Neural cell (in vitro differentiated cells): ENCODE measurements around the gene PEX11B. TPM values are rescaled to one million over a fixed set of nuclear protein-coding genes. Genes with fewer than 3 reads are reported as not detected.

Experiments
- H2AFZ ChIP-seq: fragments of 200-600, 300-800 bp; sonication (generic), shearing (Covaris generic); 2 replicates; pipeline ENCODE4 v1.6.0; 2014; ENCODE audit warnings: low read depth, mild to moderate bottlenecking, antibody characterized with exemption, low read length, moderate library complexity
- H3F3A ChIP-seq: fragments of 200-600 bp; shearing (Covaris generic); 2 replicates; pipeline ENCODE4 v1.6.1; 2016; ENCODE audit warnings: mild to moderate bottlenecking, moderate library complexity, mixed read lengths, antibody characterized with exemption, low read length; ENCODE audit not compliant: insufficient read depth, poor library complexity, severe bottlenecking
- H3K27ac ChIP-seq: fragments of 200-600, 300-800 bp; sonication (generic), shearing (Covaris generic); 2 replicates; pipeline ENCODE4 v1.5.1; 2014; ENCODE audit warnings: mild to moderate bottlenecking, low read length, moderate library complexity
- H3K27me3 ChIP-seq: fragments of 300-800, 200-600 bp; sonication (generic), shearing (Covaris generic); 2 replicates; pipeline ENCODE4 v1.6.0; 2014; ENCODE audit warnings: mild to moderate bottlenecking, low read depth, low read length, moderate library complexity; ENCODE audit not compliant: insufficient read depth
- H3K36me3 ChIP-seq: fragments of 300-800, 200-600 bp; sonication (generic), shearing (Covaris generic); 2 replicates; pipeline ENCODE4 v1.5.1; 2014; ENCODE audit warnings: mild to moderate bottlenecking, antibody characterized with exemption, low read length, moderate library complexity; ENCODE audit not compliant: insufficient read depth
- H3K4me2 ChIP-seq: fragments of 300-800, 200-600 bp; sonication (generic), shearing (Covaris generic); 2 replicates; pipeline ENCODE4 v1.6.0; 2014; ENCODE audit warnings: mild to moderate bottlenecking, low read length
- H3K4me3 ChIP-seq: fragments of 300-800, 200-600 bp; sonication (generic), shearing (Covaris generic); 2 replicates; pipeline ENCODE4 v1.5.1; 2014; ENCODE audit warnings: mild to moderate bottlenecking, low read length, moderate library complexity
- H3K79me2 ChIP-seq: fragments of 200-600 bp; shearing (Covaris generic); replicated peaks from 2 replicates; pipeline ENCODE4 v1.6.0; 2014; ENCODE audit warnings: mild to moderate bottlenecking, low read length, moderate library complexity; ENCODE audit not compliant: insufficient read depth
- H3K9ac ChIP-seq: fragments of 300-800, 200-600 bp; sonication (generic), shearing (Covaris generic); 2 replicates; pipeline ENCODE4 v1.6.1; 2016; ENCODE audit warnings: mild to moderate bottlenecking, low read length, mixed read lengths
- H3K9me2 ChIP-seq: fragments of 200-600 bp; shearing (Covaris generic); 2 replicates; pipeline ENCODE4 v1.6.1; 2016; ENCODE audit warnings: mild to moderate bottlenecking, low read length, mixed read lengths; ENCODE audit not compliant: insufficient read depth
- H3K9me3 ChIP-seq: fragments of 200-600, 300-800 bp; sonication (generic), shearing (Covaris generic); 2 replicates; pipeline ENCODE4 v1.6.1; 2016; ENCODE audit warnings: mild to moderate bottlenecking, mixed run types, low read length, moderate library complexity, mixed read lengths
- H4K20me1 ChIP-seq: fragments of 200-600 bp; shearing (Covaris generic); 2 replicates; pipeline ENCODE4 v1.6.1; 2016; ENCODE audit warnings: mild to moderate bottlenecking, mixed run types; ENCODE audit not compliant: insufficient read depth
- EP300 ChIP-seq: fragments of 450-650 bp; conservative IDR thresholded peaks from 2 replicates; pipeline ENCODE4 v1.6.1; 2014; ENCODE audit warnings: antibody characterized with exemption, mild to moderate bottlenecking, moderate library complexity; ENCODE audit not compliant: poor library complexity, severe bottlenecking
- EZH2 ChIP-seq: fragments of 200-600, 300-800 bp; shearing (Covaris generic), sonication (generic); IDR thresholded peaks from 2 replicates; pipeline ENCODE4 v1.6.1; 2014; ENCODE audit warnings: antibody characterized with exemption, low read length, borderline replicate concordance, mild to moderate bottlenecking; ENCODE audit not compliant: insufficient read depth, poor library complexity, severe bottlenecking
- MXI1 ChIP-seq: fragments of 450-650 bp; conservative IDR thresholded peaks from 2 replicates; pipeline ENCODE4 v1.6.1; 2014; ENCODE audit warnings: antibody characterized with exemption, mild to moderate bottlenecking; ENCODE audit not compliant: poor library complexity, severe bottlenecking
- POLR2AphosphoS5 ChIP-seq: IDR thresholded peaks from 2 replicates; pipeline ENCODE4 v1.6.1; 2012
- RAD21 ChIP-seq: fragments of 450-650 bp; conservative IDR thresholded peaks from 2 replicates; pipeline ENCODE4 v1.6.1; 2014; ENCODE audit warnings: antibody characterized with exemption, mild to moderate bottlenecking, moderate library complexity
- SMC3 ChIP-seq: fragments of 450-650 bp; conservative IDR thresholded peaks from 2 replicates; pipeline ENCODE4 v1.6.1; 2014; ENCODE audit warnings: antibody characterized with exemption, mild to moderate bottlenecking, moderate library complexity; ENCODE audit not compliant: poor library complexity
- TAF1 ChIP-seq: IDR thresholded peaks from 2 replicates; pipeline ENCODE4 v1.6.1; 2012; ENCODE audit warnings: low read depth
- polyA plus RNA-seq: library from polyadenylated mRNA; depleted of rRNA; stranded (reverse); fragments of >200 nt; gene quantifications from 2 replicates; pipeline ENCODE4 v1.2.3, GENCODE V29; 2014
- TF ChIP-seq, protein P1 (sequence below): IDR thresholded peaks from 2 replicates; pipeline ENCODE4 v1.6.1; 2012; ENCODE audit warnings: borderline replicate concordance
- TF ChIP-seq, protein P2 (sequence below): fragments of 450-650 bp; IDR thresholded peaks from 2 replicates; pipeline ENCODE4 v1.5.1; 2014; ENCODE audit warnings: antibody characterized with exemption, mild to moderate bottlenecking, moderate library complexity; ENCODE audit not compliant: poor library complexity, severe bottlenecking

PEX11B gene
- polyA plus RNA-seq, 1 donor from 2014 or later: 52.4 TPM

DNA sequence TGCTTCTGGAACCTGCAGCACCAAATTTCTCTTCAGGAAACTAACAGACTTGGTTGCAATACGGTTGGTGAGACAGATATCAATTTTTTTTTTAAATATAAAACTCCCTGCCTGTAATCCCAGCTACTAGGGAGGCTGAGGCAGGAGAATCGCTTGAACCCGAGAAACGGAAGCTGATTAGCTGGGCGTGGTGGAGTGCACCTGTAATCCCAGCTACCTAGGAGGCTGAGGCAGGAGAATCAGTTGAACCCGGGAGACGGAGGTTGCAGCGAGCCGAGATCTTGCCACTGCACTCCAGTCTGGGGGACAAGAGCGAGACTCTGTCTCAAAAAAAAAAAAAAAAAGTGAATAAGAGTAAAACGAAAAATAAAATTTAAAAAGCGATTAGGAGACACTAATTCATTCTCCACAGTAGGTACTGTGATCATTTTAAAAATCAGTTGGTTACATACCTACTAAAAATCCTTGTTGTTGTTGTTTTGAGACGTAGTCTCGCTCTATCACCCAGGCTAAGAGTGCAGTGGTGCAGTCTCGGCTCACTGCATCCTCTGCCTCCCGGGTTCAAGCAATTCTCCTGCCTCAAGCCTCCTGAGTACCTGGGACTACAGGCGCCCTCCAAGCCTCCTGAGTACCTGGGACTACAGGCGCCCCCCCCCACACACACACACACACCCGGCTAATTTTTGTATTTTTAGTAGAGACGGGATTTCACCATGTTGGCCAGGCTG, 9.6 kb upstream of the PEX11B start:
- Histone ChIP-seq H3K27ac (peak overlapping the region; percentile 97), H3K9me3 (no peaks in the 10 kb centered on the region), H3K79me2 (peaks cover 11% of the 10 kb centered on the region), H3K4me2 (peak overlapping the region; percentile 51), H3K4me3 (peak overlapping the region; percentile 70), H4K20me1 (no peaks in the 10 kb centered on the region), H3K27me3 (no peaks in the 10 kb centered on the region), H3K9ac (peak overlapping the region; percentile 84), H3K36me3 (no peaks in the 10 kb centered on the region), H3F3A (no peaks in the 10 kb centered on the region), H3K9me2 (no peaks in the 10 kb centered on the region), H2AFZ (peak overlapping the region; percentile 58)
- TF ChIP-seq MXI1: no peak
- no peak for TF ChIP-seq SMC3
- TF ChIP-seq POLR2AphosphoS5: no peak
- TF ChIP-seq, protein P1, sequence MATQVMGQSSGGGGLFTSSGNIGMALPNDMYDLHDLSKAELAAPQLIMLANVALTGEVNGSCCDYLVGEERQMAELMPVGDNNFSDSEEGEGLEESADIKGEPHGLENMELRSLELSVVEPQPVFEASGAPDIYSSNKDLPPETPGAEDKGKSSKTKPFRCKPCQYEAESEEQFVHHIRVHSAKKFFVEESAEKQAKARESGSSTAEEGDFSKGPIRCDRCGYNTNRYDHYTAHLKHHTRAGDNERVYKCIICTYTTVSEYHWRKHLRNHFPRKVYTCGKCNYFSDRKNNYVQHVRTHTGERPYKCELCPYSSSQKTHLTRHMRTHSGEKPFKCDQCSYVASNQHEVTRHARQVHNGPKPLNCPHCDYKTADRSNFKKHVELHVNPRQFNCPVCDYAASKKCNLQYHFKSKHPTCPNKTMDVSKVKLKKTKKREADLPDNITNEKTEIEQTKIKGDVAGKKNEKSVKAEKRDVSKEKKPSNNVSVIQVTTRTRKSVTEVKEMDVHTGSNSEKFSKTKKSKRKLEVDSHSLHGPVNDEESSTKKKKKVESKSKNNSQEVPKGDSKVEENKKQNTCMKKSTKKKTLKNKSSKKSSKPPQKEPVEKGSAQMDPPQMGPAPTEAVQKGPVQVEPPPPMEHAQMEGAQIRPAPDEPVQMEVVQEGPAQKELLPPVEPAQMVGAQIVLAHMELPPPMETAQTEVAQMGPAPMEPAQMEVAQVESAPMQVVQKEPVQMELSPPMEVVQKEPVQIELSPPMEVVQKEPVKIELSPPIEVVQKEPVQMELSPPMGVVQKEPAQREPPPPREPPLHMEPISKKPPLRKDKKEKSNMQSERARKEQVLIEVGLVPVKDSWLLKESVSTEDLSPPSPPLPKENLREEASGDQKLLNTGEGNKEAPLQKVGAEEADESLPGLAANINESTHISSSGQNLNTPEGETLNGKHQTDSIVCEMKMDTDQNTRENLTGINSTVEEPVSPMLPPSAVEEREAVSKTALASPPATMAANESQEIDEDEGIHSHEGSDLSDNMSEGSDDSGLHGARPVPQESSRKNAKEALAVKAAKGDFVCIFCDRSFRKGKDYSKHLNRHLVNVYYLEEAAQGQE: no peak
- TF ChIP-seq, protein P2, sequence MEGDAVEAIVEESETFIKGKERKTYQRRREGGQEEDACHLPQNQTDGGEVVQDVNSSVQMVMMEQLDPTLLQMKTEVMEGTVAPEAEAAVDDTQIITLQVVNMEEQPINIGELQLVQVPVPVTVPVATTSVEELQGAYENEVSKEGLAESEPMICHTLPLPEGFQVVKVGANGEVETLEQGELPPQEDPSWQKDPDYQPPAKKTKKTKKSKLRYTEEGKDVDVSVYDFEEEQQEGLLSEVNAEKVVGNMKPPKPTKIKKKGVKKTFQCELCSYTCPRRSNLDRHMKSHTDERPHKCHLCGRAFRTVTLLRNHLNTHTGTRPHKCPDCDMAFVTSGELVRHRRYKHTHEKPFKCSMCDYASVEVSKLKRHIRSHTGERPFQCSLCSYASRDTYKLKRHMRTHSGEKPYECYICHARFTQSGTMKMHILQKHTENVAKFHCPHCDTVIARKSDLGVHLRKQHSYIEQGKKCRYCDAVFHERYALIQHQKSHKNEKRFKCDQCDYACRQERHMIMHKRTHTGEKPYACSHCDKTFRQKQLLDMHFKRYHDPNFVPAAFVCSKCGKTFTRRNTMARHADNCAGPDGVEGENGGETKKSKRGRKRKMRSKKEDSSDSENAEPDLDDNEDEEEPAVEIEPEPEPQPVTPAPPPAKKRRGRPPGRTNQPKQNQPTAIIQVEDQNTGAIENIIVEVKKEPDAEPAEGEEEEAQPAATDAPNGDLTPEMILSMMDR: no peak
- TF ChIP-seq EZH2: no peak
- no peak for TF ChIP-seq RAD21
- TF ChIP-seq EP300: no peak
- no peak for TF ChIP-seq TAF1

DNA sequence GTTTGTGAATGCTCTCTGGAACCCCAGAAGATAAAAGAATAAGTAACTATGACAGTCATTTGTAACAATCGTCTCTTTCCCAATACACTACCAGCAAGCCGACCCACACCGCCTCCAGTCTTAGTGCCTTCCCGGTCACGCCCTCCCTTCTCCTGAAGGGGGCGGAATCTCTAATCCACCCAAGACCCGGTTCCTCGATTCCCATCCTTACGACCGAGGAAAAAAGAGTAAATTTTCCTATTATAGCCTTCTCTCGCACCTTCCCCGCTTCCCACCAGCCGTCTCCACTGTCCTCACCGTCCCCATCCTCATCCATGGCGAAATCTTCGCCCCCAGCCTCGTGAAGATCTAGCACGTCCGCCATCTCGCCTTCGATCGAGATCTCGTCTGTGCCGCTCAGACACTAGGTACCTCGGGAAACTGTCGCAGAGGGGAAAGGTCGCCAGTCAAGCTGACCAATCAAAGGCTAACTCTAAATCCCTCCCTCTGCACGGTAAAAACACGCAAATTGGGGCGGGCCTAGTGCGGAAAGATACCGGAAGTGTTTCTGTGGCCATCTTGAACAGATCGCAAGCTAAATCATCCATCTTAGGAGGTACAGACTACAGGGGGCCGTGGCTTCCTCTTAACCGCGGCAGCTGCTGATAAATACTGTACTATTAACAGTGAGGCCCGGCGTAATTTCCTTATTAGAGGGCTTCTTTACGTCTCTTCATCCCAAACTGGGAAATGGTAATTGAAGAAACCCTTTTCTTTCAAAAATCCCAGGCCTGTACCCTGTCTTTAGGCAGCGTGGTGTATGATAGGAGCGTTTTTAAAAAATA, 8.8 kb upstream of the PEX11B start, which contains the start of gene RBM8A:
Gene RBM8A, minus strand, starts transcription at position 422 of the 824 bp plus-strand sequence. Its CDS starts 58 bp downstream, at position 364.
- Histone ChIP-seq H3K4me3 (peak within 1 kb of the TSS; percentile 70), H3K27ac (peak within 1 kb of the TSS; percentile 97), H3K9ac (peak within 1 kb of the TSS; percentile 84), H3K27me3 (no peaks in the 10 kb centered on the region), H3K79me2 (peaks cover 11% of the 10 kb centered on the region), H3K36me3 (no peaks in the 10 kb centered on the region), H3F3A (no peaks in the 10 kb centered on the region), H4K20me1 (no peaks in the 10 kb centered on the region), H3K4me2 (peak within 1 kb of the TSS; percentile 93), H3K9me3 (no peaks in the 10 kb centered on the region), H2AFZ (peak within 1 kb of the TSS; percentile 58), H3K9me2 (no peaks in the 10 kb centered on the region)
- TF ChIP-seq POLR2AphosphoS5 (peak; percentile 97), SMC3 (peak; percentile 77), EP300 (peak; percentile 67), EZH2 (no peak), RAD21 (peak; percentile 65), MXI1 (peak; percentile 96), TAF1 (peak; percentile 92)
- TF ChIP-seq, protein P1: peak; percentile 92
- TF ChIP-seq, protein P2: peak; percentile 95
